ENCODE data around the gene CEL.

Gene CEL

GRCh38 chr9:133117271-133118178, 55.7 kb downstream of the CEL start:
- no peak for DNase-seq (ENCODE audit: low spot score)
- no peak overlapping the region for H3K4me3 ChIP-seq
- H3K27ac ChIP-seq = peak overlapping the region in 1 of 2 donors; percentile 96
- no peak for TF ChIP-seq CTCF (IDR thresholded peaks at IDR 0.05)

GRCh38 chr9:133118179-133118520, 56.4 kb downstream of the CEL start:
- H3K27ac ChIP-seq = peak overlapping the region in 1 of 2 donors; percentile 96
- no peak for TF ChIP-seq CTCF (IDR thresholded peaks at IDR 0.05)
- no peak overlapping the region for H3K4me3 ChIP-seq

GRCh38 chr9:133118568-133118967, 56.8 kb downstream of the CEL start:
- no peak for TF ChIP-seq CTCF (IDR thresholded peaks at IDR 0.05)
- H3K27ac ChIP-seq = peak overlapping the region in 1 of 2 donors; percentile 96
- peak overlapping the region; percentile 96 for H3K4me3 ChIP-seq
- no peak for DNase-seq (ENCODE audit: low spot score)

More at GRCh38 chr9:133118179-133118520, 56.4 kb downstream of the CEL start:
- no peak for DNase-seq (ENCODE audit: low spot score)

- Histone ChIP-seq H3K4me3 (peak overlapping the region; percentile 96), H3K27ac (peak overlapping the region in 1 of 2 donors; percentile 96)
- no peak for DNase-seq (ENCODE audit: low spot score)
- TF ChIP-seq CTCF (IDR thresholded peaks at IDR 0.05) = no peak
Measured at GRCh38 chr9:133119103-133119845, 57.5 kb downstream of the CEL start.

- peak overlapping the region; percentile 96 for H3K4me3 ChIP-seq
- peak overlapping the region; percentile 34 to 96 for H3K27ac ChIP-seq
- no peak for TF ChIP-seq CTCF (IDR thresholded peaks at IDR 0.05)
- no peak for DNase-seq (ENCODE audit: low spot score)
Measured at GRCh38 chr9:133119846-133120500, 58.2 kb downstream of the CEL start.

- Histone ChIP-seq H3K27ac (peak overlapping the region; percentile 34 to 96), H3K4me3 (peak overlapping the region; percentile 96)
- no peak for DNase-seq (ENCODE audit: low spot score)
- no peak for TF ChIP-seq CTCF (IDR thresholded peaks at IDR 0.05)
Measured at GRCh38 chr9:133120501-133121197, 58.9 kb downstream of the CEL start.
